Measurements from ENCODE around the gene XPO4.
"Not testable (repeated sequence)": the region's sequence is repeated elsewhere in the genome, so short reads cannot be mapped to it uniquely, and the experiment has no call there.

Gene XPO4

GRCh38 chr13:20938302-20938701 is 35.8 kb upstream of the XPO4 start:
- H3K4me1 ChIP-seq (ENCODE audit: insufficient read depth, insufficient read length), result no peaks in the 10 kb centered on the region
- no peaks in the 10 kb centered on the region for H3K27me3 ChIP-seq (ENCODE audit: insufficient read depth, insufficient read length)
- no peak for TF ChIP-seq YY1 (IDR thresholded peaks at IDR 0.05; ENCODE audit: insufficient read depth, insufficient read length)

GRCh38 chr13:20927596-20928257 is 25.2 kb upstream of the XPO4 start:
- no peaks in the 10 kb centered on the region for H3K9me3 ChIP-seq (ENCODE audit: insufficient read depth, low read length)
- no peak overlapping the region for H3K4me3 ChIP-seq (ENCODE audit: insufficient read length, low read depth)
- no peaks in the 10 kb centered on the region for H3K27me3 ChIP-seq (ENCODE audit: insufficient read depth, insufficient read length)
- TF ChIP-seq ZNF274 (IDR thresholded peaks at IDR 0.05; ENCODE audit: low read depth, low read length), result no peak
- no peak for TF ChIP-seq YY1 (IDR thresholded peaks at IDR 0.05; ENCODE audit: insufficient read depth, insufficient read length)
- no peak for TF ChIP-seq SUZ12 (IDR thresholded peaks at IDR 0.05; ENCODE audit: extremely low read depth, insufficient read depth, insufficient read length)
- H3K9ac ChIP-seq (ENCODE audit: insufficient read length, low read depth), result no peak overlapping the region
- H3K4me1 ChIP-seq (ENCODE audit: insufficient read depth, insufficient read length), result no peaks in the 10 kb centered on the region
- no peak for DNase-seq (ENCODE audit: low read depth, low spot score)
- H3K36me3 ChIP-seq (ENCODE audit: insufficient read depth, insufficient read length, low read length), result no peaks in the 10 kb centered on the region

More at GRCh38 chr13:20938302-20938701, 35.8 kb upstream of the XPO4 start:
- no peaks in the 10 kb centered on the region for H3K36me3 ChIP-seq (ENCODE audit: insufficient read depth, insufficient read length, low read length)
- H3K9ac ChIP-seq (ENCODE audit: insufficient read length, low read depth), result no peak overlapping the region
- no peak overlapping the region for H3K4me3 ChIP-seq (ENCODE audit: insufficient read length, low read depth)
- DNase-seq (ENCODE audit: low read depth, low spot score), result no peak
- H3K9me3 ChIP-seq (ENCODE audit: insufficient read depth, low read length), result no peaks in the 10 kb centered on the region

GRCh38 chr13:20925395-20925790 is 22.8 kb upstream of the XPO4 start:
- not testable (repeated sequence) for H3K4me3 ChIP-seq (ENCODE audit: insufficient read length, low read depth); H3K9me3 ChIP-seq (ENCODE audit: insufficient read depth, low read length); H3K4me1 ChIP-seq (ENCODE audit: insufficient read depth, insufficient read length); H3K9ac ChIP-seq (ENCODE audit: insufficient read length, low read depth); H3K36me3 ChIP-seq (ENCODE audit: insufficient read depth, insufficient read length, low read length); DNase-seq (ENCODE audit: low read depth, low spot score); H3K27me3 ChIP-seq (ENCODE audit: insufficient read depth, insufficient read length)

GRCh38 chr13:20924758-20925394 is 22.3 kb upstream of the XPO4 start:
- peak; percentile 63 for DNase-seq (ENCODE audit: low read depth, low spot score)
- Histone ChIP-seq H3K27me3 (ENCODE audit: insufficient read depth, insufficient read length) (no peaks in the 10 kb centered on the region), H3K4me1 (ENCODE audit: insufficient read depth, insufficient read length) (no peaks in the 10 kb centered on the region), H3K4me3 (ENCODE audit: insufficient read length, low read depth) (no peak overlapping the region), H3K9me3 (ENCODE audit: insufficient read depth, low read length) (no peaks in the 10 kb centered on the region), H3K36me3 (ENCODE audit: insufficient read depth, insufficient read length, low read length) (no peaks in the 10 kb centered on the region), H3K9ac (ENCODE audit: insufficient read length, low read depth) (no peak overlapping the region)
- TF ChIP-seq ZNF274 (IDR thresholded peaks at IDR 0.05; ENCODE audit: low read depth, low read length) (no peak), YY1 (IDR thresholded peaks at IDR 0.05; ENCODE audit: insufficient read depth, insufficient read length) (no peak), SUZ12 (IDR thresholded peaks at IDR 0.05; ENCODE audit: extremely low read depth, insufficient read depth, insufficient read length) (no peak)

GRCh38 chr13:20923272-20923671 is 20.7 kb upstream of the XPO4 start:
- TF ChIP-seq ZNF274 (IDR thresholded peaks at IDR 0.05; ENCODE audit: low read depth, low read length) (no peak), YY1 (IDR thresholded peaks at IDR 0.05; ENCODE audit: insufficient read depth, insufficient read length) (no peak), SUZ12 (IDR thresholded peaks at IDR 0.05; ENCODE audit: extremely low read depth, insufficient read depth, insufficient read length) (no peak)
- H3K4me3 ChIP-seq (ENCODE audit: insufficient read length, low read depth), result no peak overlapping the region
- H3K9me3 ChIP-seq (ENCODE audit: insufficient read depth, low read length), result no peaks in the 10 kb centered on the region
- H3K4me1 ChIP-seq (ENCODE audit: insufficient read depth, insufficient read length), result no peaks in the 10 kb centered on the region
- H3K27me3 ChIP-seq (ENCODE audit: insufficient read depth, insufficient read length), result no peaks in the 10 kb centered on the region
- no peak for DNase-seq (ENCODE audit: low read depth, low spot score)
- H3K9ac ChIP-seq (ENCODE audit: insufficient read length, low read depth), result no peak overlapping the region
- H3K36me3 ChIP-seq (ENCODE audit: insufficient read depth, insufficient read length, low read length), result no peaks in the 10 kb centered on the region

GRCh38 chr13:20921572-20921971 is 19.0 kb upstream of the XPO4 start:
- Histone ChIP-seq H3K4me3 (ENCODE audit: insufficient read length, low read depth) (no peak overlapping the region), H3K36me3 (ENCODE audit: insufficient read depth, insufficient read length, low read length) (no peaks in the 10 kb centered on the region), H3K9me3 (ENCODE audit: insufficient read depth, low read length) (no peaks in the 10 kb centered on the region), H3K4me1 (ENCODE audit: insufficient read depth, insufficient read length) (no peaks in the 10 kb centered on the region), H3K27me3 (ENCODE audit: insufficient read depth, insufficient read length) (no peaks in the 10 kb centered on the region), H3K9ac (ENCODE audit: insufficient read length, low read depth) (no peak overlapping the region)
- DNase-seq (ENCODE audit: low read depth, low spot score), result no peak
- TF ChIP-seq ZNF274 (IDR thresholded peaks at IDR 0.05; ENCODE audit: low read depth, low read length) (no peak), YY1 (IDR thresholded peaks at IDR 0.05; ENCODE audit: insufficient read depth, insufficient read length) (no peak), SUZ12 (IDR thresholded peaks at IDR 0.05; ENCODE audit: extremely low read depth, insufficient read depth, insufficient read length) (no peak)

- not testable (repeated sequence) for H3K36me3 ChIP-seq (ENCODE audit: insufficient read depth, insufficient read length, low read length); DNase-seq (ENCODE audit: low read depth, low spot score); H3K9ac ChIP-seq (ENCODE audit: insufficient read length, low read depth)
Measured at GRCh38 chr13:20915676-20916075, 13.1 kb upstream of the XPO4 start.

GRCh38 chr13:20911037-20911436 is 8.5 kb upstream of the XPO4 start:
- no peak overlapping the region for H3K9ac ChIP-seq (ENCODE audit: insufficient read length, low read depth)
- TF ChIP-seq SUZ12 (IDR thresholded peaks at IDR 0.05; ENCODE audit: extremely low read depth, insufficient read depth, insufficient read length) (no peak), ZNF274 (IDR thresholded peaks at IDR 0.05; ENCODE audit: low read depth, low read length) (no peak), YY1 (IDR thresholded peaks at IDR 0.05; ENCODE audit: insufficient read depth, insufficient read length) (no peak)
- no peaks in the 10 kb centered on the region for H3K36me3 ChIP-seq (ENCODE audit: insufficient read depth, insufficient read length, low read length)
- H3K4me1 ChIP-seq (ENCODE audit: insufficient read depth, insufficient read length), result no peaks in the 10 kb centered on the region
- no peak for DNase-seq (ENCODE audit: low read depth, low spot score)
- H3K9me3 ChIP-seq (ENCODE audit: insufficient read depth, low read length), result peaks cover 5% of the 10 kb centered on the region; the same call in 1 of the 2 replicates
- no peak overlapping the region for H3K4me3 ChIP-seq (ENCODE audit: insufficient read length, low read depth)
- H3K27me3 ChIP-seq (ENCODE audit: insufficient read depth, insufficient read length), result no peaks in the 10 kb centered on the region

More at GRCh38 chr13:20915676-20916075, 13.1 kb upstream of the XPO4 start:
- not testable (repeated sequence) for H3K4me3 ChIP-seq (ENCODE audit: insufficient read length, low read depth); H3K9me3 ChIP-seq (ENCODE audit: insufficient read depth, low read length); H3K27me3 ChIP-seq (ENCODE audit: insufficient read depth, insufficient read length); H3K4me1 ChIP-seq (ENCODE audit: insufficient read depth, insufficient read length)
